ENCODE measurements around the gene OTUD3.
"Not testable (repeated sequence)": the region's sequence is repeated elsewhere in the genome, so short reads cannot be mapped to it uniquely, and the experiment has no call there.

OTUD3 gene

GRCh38 chr1:19869929-19870328 lies 12.3 kb upstream of the OTUD3 start:
- no peak for ATAC-seq

- ATAC-seq = no peak
These were observed 10.0 kb upstream of the OTUD3 start for GRCh38 chr1:19872190-19872589.

GRCh38 chr1:19877181-19877750 lies 4.9 kb upstream of the OTUD3 start:
- no peak for ATAC-seq

GRCh38 chr1:19877821-19878636 lies 4.2 kb upstream of the OTUD3 start:
- no peak for ATAC-seq

- no peak for ATAC-seq
These were observed 3.6 kb upstream of the OTUD3 start for GRCh38 chr1:19878637-19878985.

GRCh38 chr1:19879227-19879626 lies 3.0 kb upstream of the OTUD3 start:
- ATAC-seq = no peak

- no peak for ATAC-seq
These were observed 2.5 kb upstream of the OTUD3 start for GRCh38 chr1:19879661-19880060.

GRCh38 chr1:19880841-19881240 lies 1.4 kb upstream of the OTUD3 start:
- ATAC-seq = not testable (repeated sequence)

GRCh38 chr1:19884312-19884711 lies 2.1 kb downstream of the OTUD3 start:
- ATAC-seq = no peak

- ATAC-seq = no peak
These were observed 3.6 kb downstream of the OTUD3 start for GRCh38 chr1:19885821-19886220.

GRCh38 chr1:19888112-19888511 lies 5.9 kb downstream of the OTUD3 start:
- ATAC-seq = no peak

- no peak for ATAC-seq
These were observed 7.5 kb downstream of the OTUD3 start for GRCh38 chr1:19889656-19890055.

GRCh38 chr1:19892129-19892528 lies 9.9 kb downstream of the OTUD3 start:
- no peak for ATAC-seq

GRCh38 chr1:19892628-19893168 lies 10.5 kb downstream of the OTUD3 start:
- ATAC-seq = no peak

- ATAC-seq = no peak
These were observed 11.5 kb downstream of the OTUD3 start for GRCh38 chr1:19893687-19894086.

- no peak for ATAC-seq
These were observed 12.0 kb downstream of the OTUD3 start for GRCh38 chr1:19894218-19894617.

- ATAC-seq = no peak
These were observed 19.5 kb downstream of the OTUD3 start for GRCh38 chr1:19901653-19902052.

- ATAC-seq = no peak
These were observed 21.4 kb downstream of the OTUD3 start for GRCh38 chr1:19903621-19904020.

- no peak for ATAC-seq
These were observed 25.3 kb downstream of the OTUD3 start for GRCh38 chr1:19907456-19907855.

GRCh38 chr1:19909392-19909791 lies 27.2 kb downstream of the OTUD3 start:
- ATAC-seq = no peak

GRCh38 chr1:19909971-19910370 lies 27.8 kb downstream of the OTUD3 start:
- ATAC-seq = no peak

- no peak for ATAC-seq
These were observed 28.5 kb downstream of the OTUD3 start for GRCh38 chr1:19910650-19911049.

GRCh38 chr1:19918057-19918456 lies 35.9 kb downstream of the OTUD3 start:
- peak in 1 of 2 donors; percentile 75 for ATAC-seq

- no peak for ATAC-seq
These were observed 38.0 kb downstream of the OTUD3 start for GRCh38 chr1:19920132-19920710.
